ENCODE data around the gene SH3PXD2A. TPM values are rescaled to one million over a fixed set of nuclear protein-coding genes. Genes with fewer than 3 reads are reported as not detected.

The SH3PXD2A gene
- total RNA-seq, 2 experiments from 2014 or later = 6.5 to 7.4 TPM

DNA sequence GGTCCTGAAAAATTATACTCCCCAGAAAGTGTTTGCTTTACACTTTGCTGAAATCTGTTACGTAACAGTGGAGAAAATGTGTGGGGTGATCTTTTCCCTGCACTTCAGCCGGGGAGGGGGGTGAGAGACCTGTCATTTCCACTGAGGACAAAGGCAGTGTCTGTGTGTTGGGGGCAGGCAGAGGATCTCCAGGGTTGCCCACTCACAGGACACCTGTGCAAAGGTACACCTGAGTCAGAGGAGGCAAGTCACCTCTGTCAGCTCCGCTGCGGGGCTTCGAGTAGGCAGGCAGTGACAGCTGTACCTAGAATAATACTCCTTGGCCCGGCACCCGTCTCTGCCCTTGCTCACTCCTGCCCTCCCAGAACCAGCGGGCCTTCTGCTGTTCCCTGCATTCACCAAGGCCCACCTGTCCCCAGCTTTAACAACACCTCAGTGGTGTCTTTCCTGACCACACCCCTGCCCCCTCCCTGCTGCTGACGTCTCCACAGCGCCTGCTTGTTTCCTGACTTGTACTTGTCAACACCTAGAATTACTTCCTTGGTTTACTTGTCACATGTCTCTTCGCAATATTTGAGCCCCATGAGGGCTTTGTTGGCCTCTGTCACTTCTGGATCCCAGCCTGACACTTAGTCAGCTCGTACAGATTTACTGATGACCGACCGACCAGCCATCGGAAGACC, 202.6 kb downstream of the SH3PXD2A start:
- ChIA-PET CTCF (interaction anchor here (1.1 to 2.8 kb wide), 3 partner anchors 25 to 60 kb away, joined by 3 to 10 read pairs (median 3); no protein-coding TSS in a partner anchor), POLR2A (no interaction called here)
- DNase-seq (no peak), ATAC-seq (no peak)
- peaks cover 4% of the 10 kb centered on the region for H3K9me3 Mint-ChIP-seq
- H3K4me3 Mint-ChIP-seq = no peak overlapping the region
- intact Hi-C loops (cut with micrococcal nuclease) = no loop called here
- no peaks in the 10 kb centered on the region for H3K27me3 Mint-ChIP-seq
- TF ChIP-seq, protein P1, sequence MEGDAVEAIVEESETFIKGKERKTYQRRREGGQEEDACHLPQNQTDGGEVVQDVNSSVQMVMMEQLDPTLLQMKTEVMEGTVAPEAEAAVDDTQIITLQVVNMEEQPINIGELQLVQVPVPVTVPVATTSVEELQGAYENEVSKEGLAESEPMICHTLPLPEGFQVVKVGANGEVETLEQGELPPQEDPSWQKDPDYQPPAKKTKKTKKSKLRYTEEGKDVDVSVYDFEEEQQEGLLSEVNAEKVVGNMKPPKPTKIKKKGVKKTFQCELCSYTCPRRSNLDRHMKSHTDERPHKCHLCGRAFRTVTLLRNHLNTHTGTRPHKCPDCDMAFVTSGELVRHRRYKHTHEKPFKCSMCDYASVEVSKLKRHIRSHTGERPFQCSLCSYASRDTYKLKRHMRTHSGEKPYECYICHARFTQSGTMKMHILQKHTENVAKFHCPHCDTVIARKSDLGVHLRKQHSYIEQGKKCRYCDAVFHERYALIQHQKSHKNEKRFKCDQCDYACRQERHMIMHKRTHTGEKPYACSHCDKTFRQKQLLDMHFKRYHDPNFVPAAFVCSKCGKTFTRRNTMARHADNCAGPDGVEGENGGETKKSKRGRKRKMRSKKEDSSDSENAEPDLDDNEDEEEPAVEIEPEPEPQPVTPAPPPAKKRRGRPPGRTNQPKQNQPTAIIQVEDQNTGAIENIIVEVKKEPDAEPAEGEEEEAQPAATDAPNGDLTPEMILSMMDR (IDR thresholded peaks at IDR 0.05) = no peak
- H3K36me3 Mint-ChIP-seq (ENCODE audit: low read depth) = peaks cover 6% of the 10 kb centered on the region
- H3K4me1 Mint-ChIP-seq (ENCODE audit: low read depth) = no peaks in the 10 kb centered on the region
- H3K27ac Mint-ChIP-seq = no peak overlapping the region

GRCh38 chr10:103651783-103652476, 203.4 kb downstream of the SH3PXD2A start:
- CTCF ChIA-PET = interaction anchor here (1.1 to 2.8 kb wide), 3 partner anchors 26 to 59 kb away, joined by 3 to 10 read pairs (median 3); no protein-coding TSS in a partner anchor
- Mint-ChIP-seq H3K27me3 (no peaks in the 10 kb centered on the region), H3K27ac (no peak overlapping the region), H3K4me3 (no peak overlapping the region), H3K9me3 (no peaks in the 10 kb centered on the region), H3K36me3 (ENCODE audit: low read depth) (no peaks in the 10 kb centered on the region), H3K4me1 (ENCODE audit: low read depth) (no peaks in the 10 kb centered on the region)
- POLR2A ChIA-PET = interaction anchor here (1.0 kb wide), 1 partner anchor 39 kb away, joined by 3 read pairs; no protein-coding TSS in a partner anchor
- ATAC-seq (no peak), DNase-seq (no peak)
- intact Hi-C loops (cut with micrococcal nuclease) = no loop called here
- TF ChIP-seq, protein P1 (IDR thresholded peaks at IDR 0.05) = no peak

DNA sequence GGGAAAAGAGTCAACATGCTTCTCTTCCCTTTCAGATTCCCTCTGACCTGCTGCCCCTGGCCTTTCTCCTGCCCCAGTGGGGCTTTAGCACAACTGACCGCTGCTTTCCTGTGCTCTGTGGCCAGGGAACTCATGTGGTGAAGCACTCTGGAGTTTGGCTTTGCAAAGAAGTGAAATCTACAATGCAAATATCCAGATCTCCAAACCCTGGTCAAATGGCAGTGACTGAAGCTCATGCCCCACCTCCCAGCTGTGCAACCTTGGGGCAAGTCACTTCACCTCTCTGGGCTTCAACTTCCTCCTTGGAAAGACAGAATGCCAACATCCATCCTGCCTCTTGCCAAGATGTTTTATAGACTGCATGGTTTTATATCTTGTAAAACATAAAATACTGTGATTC, 204.0 kb downstream of the SH3PXD2A start:
- intact Hi-C loops (cut with micrococcal nuclease) = no loop called here
- ChIA-PET CTCF (interaction anchor here (1.1 to 2.8 kb wide), 3 partner anchors 27 to 58 kb away, joined by 3 to 10 read pairs (median 3); no protein-coding TSS in a partner anchor), POLR2A (interaction anchor here (1.0 kb wide), 2 partner anchors 9 to 40 kb away, joined by 3 read pairs; no protein-coding TSS in a partner anchor)
- TF ChIP-seq, protein P1 (IDR thresholded peaks at IDR 0.05) = no peak
- Mint-ChIP-seq H3K9me3 (no peaks in the 10 kb centered on the region), H3K4me3 (no peak overlapping the region), H3K27ac (no peak overlapping the region), H3K36me3 (ENCODE audit: low read depth) (no peaks in the 10 kb centered on the region), H3K4me1 (ENCODE audit: low read depth) (no peaks in the 10 kb centered on the region), H3K27me3 (no peaks in the 10 kb centered on the region)
- DNase-seq = no peak
- no peak for ATAC-seq

DNA sequence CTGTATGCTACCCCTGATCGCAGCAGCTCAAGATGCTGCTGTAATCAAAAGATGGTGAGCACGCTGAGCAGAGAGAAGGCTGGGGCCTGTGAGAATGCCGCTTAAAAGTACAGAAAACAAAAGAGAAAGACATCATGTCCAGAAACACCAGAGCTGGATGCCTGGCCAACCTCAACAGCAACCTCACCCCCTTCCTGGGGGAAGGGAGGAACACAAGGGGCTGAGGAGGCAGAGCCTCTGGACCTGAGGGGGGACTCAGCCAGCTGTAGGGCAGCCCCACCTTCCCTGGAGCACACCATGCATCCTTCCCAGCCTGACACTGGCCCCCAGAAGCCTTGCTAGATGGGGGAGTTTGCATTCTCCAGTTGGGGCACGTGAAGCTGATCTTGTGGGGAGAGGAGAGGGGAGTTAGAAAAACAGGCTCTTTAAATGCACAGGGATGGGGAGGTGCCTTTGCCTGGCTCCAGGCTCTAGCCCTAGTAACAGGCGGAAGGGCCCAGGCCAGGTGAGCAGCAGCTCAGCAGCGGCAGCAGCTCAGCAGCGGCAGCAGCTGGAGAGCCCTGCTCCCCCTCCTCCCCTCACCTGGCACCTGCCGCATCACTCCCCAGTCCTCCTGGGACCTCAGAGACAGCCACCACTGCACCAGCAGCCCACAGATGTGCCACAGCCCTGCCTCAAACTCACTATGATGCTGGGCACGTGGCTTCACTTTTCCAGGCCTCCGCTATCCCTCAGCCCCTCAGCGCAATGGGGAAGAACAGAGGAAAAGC, 205.5 kb downstream of the SH3PXD2A start:
- Mint-ChIP-seq H3K4me1 (ENCODE audit: low read depth) (no peaks in the 10 kb centered on the region), H3K4me3 (no peak overlapping the region), H3K27ac (no peak overlapping the region), H3K36me3 (ENCODE audit: low read depth) (no peaks in the 10 kb centered on the region), H3K27me3 (no peaks in the 10 kb centered on the region), H3K9me3 (no peaks in the 10 kb centered on the region)
- no peak for DNase-seq
- ATAC-seq = no peak
- TF ChIP-seq, protein P1 (IDR thresholded peaks at IDR 0.05) = no peak
- intact Hi-C loops (cut with micrococcal nuclease) = no loop called here
- CTCF ChIA-PET = interaction anchor here (1.6 to 1.8 kb wide), 2 partner anchors 10 to 37 kb away, joined by 4 to 12 read pairs; no protein-coding TSS in a partner anchor
- POLR2A ChIA-PET = interaction anchor here (1.0 to 1.3 kb wide), 4 partner anchors 10 to 37 kb away, joined by 3 to 6 read pairs (median 3); no protein-coding TSS in a partner anchor

Measured in activated CD8-positive, alpha-beta T cell treated with anti-CD3 and anti-CD28 coated beads for 36 hours (primary cell).